HepG2 (cell line): ENCODE measurements around the gene ANO10. TPM values are rescaled to one million over a fixed set of nuclear protein-coding genes. Genes with fewer than 3 reads are reported as not detected.
"Not testable (repeated sequence)": the region's sequence is repeated elsewhere in the genome, so short reads cannot be mapped to it uniquely, and the experiment has no call there.

Experiments
- ATAC-seq: fragments of 200-7000 bp; cut with Tn5 transposase; 3 replicates; pipeline ENCODE4 v1.9.1; 2020; ENCODE audit warnings: mild to moderate bottlenecking, moderate library complexity
- BruUV-seq: library from RNA; stranded (reverse); fragments of 400-500 nt; replicated peaks from 2 replicates; lab custom pipeline; 2021; lab: Mats Ljungman, UMichigan
- CTCF ChIA-PET: fragments of 300-600 bp; formaldehyde crosslinking; extraction: SDS; loops from one replicate; lab custom pipeline; 2021; ENCODE audit warnings: low total read pairs, inconsistent platforms, low intra/inter-chr PET ratio; lab: Yijun Ruan, JAX
- POLR2A ChIA-PET: fragments of 350-600 bp; sonication (Branson Sonifier 250); formaldehyde crosslinking; loops from one replicate; lab custom pipeline; 2020; ENCODE audit warnings: antibody characterized with exemption, inconsistent platforms; lab: Yijun Ruan, JAX
- DNase-seq: peaks from one replicate; pipeline ENCODE4 v3.0.0-alpha.2; 2015; ENCODE audit warnings: low spot score
- FAIRE-seq: peaks from 3 replicates; lab custom pipeline; 2011; peaks lifted over from hg19 to GRCh38; lab: Jason Lieb, UNC
- H2AFZ ChIP-seq: one replicate; pipeline ENCODE4 v1.6.1; 2011; ENCODE audit warnings: low read length, inconsistent platforms
- H3K27ac ChIP-seq: fragments of 300-600 bp; 3 replicates; pipeline ENCODE4 v1.8.0; 2011; ENCODE audit warnings: mixed run types, mild to moderate bottlenecking, mixed read lengths, low read length, inconsistent platforms; ENCODE audit not compliant: insufficient read depth; ENCODE audit errors: extremely low read length
- H3K27me3 ChIP-seq, 2 experiments: fragments of 200-600 bp in 1 of 2; 2 replicates in 1 of 2; 3 replicates in 1 of 2; pipeline versions ENCODE4 v1.6.0 to v1.8.0; 2011; ENCODE audit warnings: low read length in 2 of 2, mild to moderate bottlenecking in 2 of 2, moderate library complexity in 2 of 2, inconsistent platforms in 1 of 2; ENCODE audit not compliant: insufficient read depth in 2 of 2, control insufficient read depth in 1 of 2
- H3K36me3 ChIP-seq, 2 experiments: fragments of 200-600 bp in 1 of 2; replicated peaks in 1 of 2; 2 replicates in 1 of 2; 3 replicates in 1 of 2; pipeline versions ENCODE4 v1.5.1 to v1.8.0; 2011; ENCODE audit warnings: low read length in 2 of 2, inconsistent platforms in 1 of 2; ENCODE audit not compliant: insufficient read depth in 2 of 2, control insufficient read depth in 1 of 2
- H3K4me1 ChIP-seq: 2 replicates; pipeline ENCODE4 v1.5.1; 2012; ENCODE audit warnings: low read length, inconsistent platforms; ENCODE audit not compliant: insufficient read depth
- H3K4me2 ChIP-seq: 2 replicates; pipeline ENCODE4 v1.6.0; 2011; ENCODE audit warnings: low read depth, low read length, inconsistent platforms
- H3K4me3 ChIP-seq, 3 experiments: fragments of 200-600 bp in 1 of 3; sonication (generic), shearing (Covaris generic) in 1 of 3; replicated peaks in 1 of 3; 2 replicates each; pipeline ENCODE4 v1.5.1; 2011 to 2016; ENCODE audit warnings: low read length in 3 of 3, inconsistent platforms in 2 of 3, low read depth in 2 of 3, mild to moderate bottlenecking in 2 of 3, control low read depth in 1 of 3, mixed read lengths in 1 of 3; ENCODE audit not compliant: insufficient read depth in 1 of 3
- H3K79me2 ChIP-seq: one replicate; pipeline ENCODE4 v1.6.1; 2011; ENCODE audit warnings: low read length, inconsistent platforms; ENCODE audit not compliant: insufficient read depth
- H3K9ac ChIP-seq: 2 replicates; pipeline ENCODE4 v1.6.0; 2011; ENCODE audit warnings: mild to moderate bottlenecking, low read depth, low read length, inconsistent platforms; ENCODE audit not compliant: insufficient read depth
- H3K9me3 ChIP-seq: 2 replicates; pipeline ENCODE4 v1.5.1; 2012; ENCODE audit warnings: mild to moderate bottlenecking, low read length
- H4K20me1 ChIP-seq: 2 replicates; pipeline ENCODE4 v1.6.0; 2011; ENCODE audit warnings: inconsistent platforms, mild to moderate bottlenecking, low read length, moderate library complexity; ENCODE audit not compliant: insufficient read depth
- REST ChIP-seq, 2 experiments: IDR thresholded peaks; 2 replicates each; pipeline ENCODE4 v1.6.1; 2011 to 2012; ENCODE audit warnings: low read length in 2 of 2, borderline replicate concordance in 1 of 2, low read depth in 1 of 2, mild to moderate bottlenecking in 1 of 2, moderate library complexity in 1 of 2
- THRA ChIP-seq: sonication (generic); formaldehyde crosslinking; IDR thresholded peaks from 2 replicates; pipeline ENCODE4 v1.4.0; 2020; ENCODE audit warnings: missing genetic modification reagents, borderline replicate concordance
- U2AF1 ChIP-seq: fragments of 200-400 bp; formaldehyde crosslinking; optimal IDR thresholded peaks from 2 replicates; pipeline ENCODE3; 2017; ENCODE audit warnings: mild to moderate bottlenecking, low read depth, low read length
- ZBTB46 ChIP-seq: sonication (generic); formaldehyde crosslinking; IDR thresholded peaks from 2 replicates; pipeline ENCODE4 v1.4.0; 2020; ENCODE audit warnings: mild to moderate bottlenecking, missing genetic modification reagents, borderline replicate concordance
- ZFP82 ChIP-seq: sonication (generic); formaldehyde crosslinking; IDR thresholded peaks from 2 replicates; pipeline ENCODE4 v1.5.1; 2020; ENCODE audit warnings: mild to moderate bottlenecking, missing genetic modification reagents, borderline replicate concordance
- ZNF235 ChIP-seq: sonication (generic); formaldehyde crosslinking; IDR thresholded peaks from 2 replicates; pipeline ENCODE4 v1.8.1; 2023; ENCODE audit warnings: mild to moderate bottlenecking, missing genetic modification reagents, borderline replicate concordance
- ZNF292 ChIP-seq: sonication (generic); formaldehyde crosslinking; IDR thresholded peaks from 2 replicates; pipeline ENCODE4 v1.8.1; 2022; ENCODE audit warnings: mild to moderate bottlenecking, low read depth, missing genetic modification reagents, borderline replicate concordance
- ZNF382 ChIP-seq: sonication (generic); formaldehyde crosslinking; IDR thresholded peaks from 2 replicates; pipeline ENCODE4 v1.5.0; 2020; ENCODE audit warnings: missing genetic modification reagents, mild to moderate bottlenecking, borderline replicate concordance
- ZNF468 ChIP-seq: sonication (generic); formaldehyde crosslinking; IDR thresholded peaks from 2 replicates; pipeline ENCODE4 v1.8.0; 2022; ENCODE audit warnings: mild to moderate bottlenecking, moderate library complexity, missing genetic modification reagents
- ZNF546 ChIP-seq: sonication (generic); formaldehyde crosslinking; conservative IDR thresholded peaks from 2 replicates; pipeline ENCODE4 v1.8.1; 2023; ENCODE audit warnings: mild to moderate bottlenecking, missing genetic modification reagents
- WGBS: methylation state at CpG from one replicate; pipeline ENCODE4 v1.1.6; 2017; ENCODE audit warnings: low lambda C conversion rate; 5-methylcytosine and 5-hydroxymethylcytosine counted together
- in situ Hi-C: cut with HindIII; loops from 2 replicates; pipeline ENCODE4 v1.10.0; 2017; ENCODE audit warnings: low pct_unique_long_range_greater_than_20kb; ENCODE audit not compliant: extremely low pct_ligation_motif_present
- intact Hi-C: fragments of 100-400 bp; cut with micrococcal nuclease; formaldehyde crosslinking; loops from one replicate; pipeline ENCODE4 v1.10.0; 2022; ENCODE audit not compliant: unreplicated experiment
- polyA plus RNA-seq, 8 experiments: library from polyadenylated mRNA; depleted of rRNA in 3 of 8; stranded (reverse) in 7 of 8; unstranded in 1 of 8; fragments of >200 nt; fragmentation: Illumina TruSeq in 4 of 8; extraction: Trizol in 4 of 8; gene quantifications; 2 replicates each; pipeline versions ENCODE4 v1.2.1 to v1.2.3, GENCODE V29; 2011 to 2016; ENCODE audit warnings: low read depth in 4 of 8, missing spikeins in 1 of 8, mixed read lengths in 1 of 8; ENCODE audit not compliant: insufficient read depth in 1 of 8
- total RNA-seq, 5 experiments: library from RNA; depleted of rRNA; stranded (reverse); fragments of >200 nt; fragmentation: Illumina TruSeq; extraction: Trizol; gene quantifications; 2 replicates each; pipeline ENCODE4 v1.2.3, GENCODE V29; 2016; ENCODE audit warnings: low read depth in 1 of 5

Gene ANO10
- total and polyA plus RNA-seq, 2 of the 13 experiments (the other 11 are each of a cell fraction or from before 2014, with no cell fraction given) = 10.4 to 13.1 TPM

- Histone ChIP-seq H3K4me1 (no peaks in the 10 kb centered on the region), H3K36me3 (no peaks in the 10 kb centered on the region), H4K20me1 (no peaks in the 10 kb centered on the region), H3K9ac (no peak overlapping the region), H3K9me3 (no peaks in the 10 kb centered on the region), H3K27me3 (no peaks in the 10 kb centered on the region), H2AFZ (no peak overlapping the region), H3K27ac (no peak overlapping the region), H3K79me2 (no peaks in the 10 kb centered on the region), H3K4me2 (no peak overlapping the region), H3K4me3 (no peak overlapping the region)
- ATAC-seq (no peak), FAIRE-seq (no peak), DNase-seq (no peak)
- intact Hi-C loops (no loop called here), in situ Hi-C loops (no loop called here)
- TF ChIP-seq ZNF382 (CRISPR knock-in tag) = no peak
- no peak for TF ChIP-seq ZNF235
- no peak for TF ChIP-seq ZNF292 (CRISPR knock-in tag)
- TF ChIP-seq ZNF468 (CRISPR knock-in tag) = no peak
- no peak for TF ChIP-seq U2AF1
- TF ChIP-seq ZNF546 = no peak
- no peak for TF ChIP-seq ZFP82
- TF ChIP-seq REST (IDR thresholded peaks at IDR 0.05; ENCODE audit: borderline replicate concordance in 1 of 2, low read depth in 1 of 2, low read length in 2 of 2) = no peak
- TF ChIP-seq THRA = no peak
- TF ChIP-seq ZBTB46 (CRISPR knock-in tag) = no peak
- ChIA-PET POLR2A (no interaction called here), CTCF (no interaction called here)
- WGBS = 55% methylated on average over 5 of the region's 5 CpGs
- BruUV-seq = no TSS peak
Observed at GRCh38 chr3:43670635-43671522, 49.1 kb upstream of the ANO10 start.

GRCh38 chr3:43665011-43665410 is 43.2 kb upstream of the ANO10 start:
- H3K4me1 ChIP-seq, H3K4me3 ChIP-seq, DNase-seq, H3K79me2 ChIP-seq, BruUV-seq, H3K27ac ChIP-seq, POLR2A ChIA-PET, H4K20me1 ChIP-seq, in situ Hi-C loops, H3K9ac ChIP-seq, intact Hi-C loops, H3K9me3 ChIP-seq, ATAC-seq, H3K4me2 ChIP-seq, H2AFZ ChIP-seq, H3K36me3 ChIP-seq, H3K27me3 ChIP-seq, FAIRE-seq, CTCF ChIA-PET: not testable (repeated sequence)
- WGBS = 66% methylated on average over 3 of the region's 3 CpGs
